Right lobe of liver (tissue), 4 donors: ENCODE data around the gene ZNF865.

Experiments
- CTCF ChIP-seq, 4 donors: fragments of 200-600 bp in 3 of 4; fragments of 450-650 bp in 1 of 4; IDR thresholded peaks; one replicate each; pipeline versions ENCODE4 v1.5.1 to v1.8.0; 2016 to 2022; ENCODE audit warnings: antibody characterized with exemption in 4 of 4, mild to moderate bottlenecking in 2 of 4
- POLR2A ChIP-seq: fragments of 450-650 bp; IDR thresholded peaks from one replicate; pipeline ENCODE4 v1.6.1; 2017; ENCODE audit warnings: antibody characterized with exemption, mild to moderate bottlenecking
- donor health status: DM: no; HTN: no; CAD: no.
- donor health status: DM: no; HTN: no; CAD: no.
- donor health status: DM: no; HTN: yes; CAD: no.

GRCh38 chr19:55661826-55662225, 56.4 kb downstream of the ZNF865 start:
- no peak for TF ChIP-seq CTCF (IDR thresholded peaks at IDR 0.05)
- no peak for TF ChIP-seq POLR2A
